ENCODE data around the gene MUC5AC.
"Not testable (repeated sequence)": the region's sequence is repeated elsewhere in the genome, so short reads cannot be mapped to it uniquely, and the experiment has no call there.

MUC5AC gene

DNA sequence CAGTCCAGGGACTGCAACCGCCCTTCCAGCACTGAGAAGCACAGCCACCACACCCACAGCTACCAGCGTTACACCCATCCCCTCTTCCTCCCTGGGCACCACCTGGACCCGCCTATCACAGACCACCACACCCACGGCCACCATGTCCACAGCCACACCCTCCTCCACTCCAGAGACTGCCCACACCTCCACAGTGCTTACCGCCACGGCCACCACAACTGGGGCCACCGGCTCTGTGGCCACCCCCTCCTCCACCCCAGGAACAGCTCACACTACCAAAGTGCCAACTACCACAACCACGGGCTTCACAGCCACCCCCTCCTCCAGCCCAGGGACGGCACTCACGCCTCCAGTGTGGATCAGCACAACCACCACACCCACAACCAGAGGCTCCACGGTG is 85.0 kb downstream of the MUC5AC start:
- H3K4me3 Mint-ChIP-seq; intact Hi-C loops (cut with micrococcal nuclease); H3K36me3 Mint-ChIP-seq (ENCODE audit: low read depth); H3K27me3 Mint-ChIP-seq; H3K27ac Mint-ChIP-seq; H3K4me1 Mint-ChIP-seq (ENCODE audit: low read depth): not testable (repeated sequence)
- peaks cover 39% of the 10 kb centered on the region for H3K9me3 Mint-ChIP-seq

DNA sequence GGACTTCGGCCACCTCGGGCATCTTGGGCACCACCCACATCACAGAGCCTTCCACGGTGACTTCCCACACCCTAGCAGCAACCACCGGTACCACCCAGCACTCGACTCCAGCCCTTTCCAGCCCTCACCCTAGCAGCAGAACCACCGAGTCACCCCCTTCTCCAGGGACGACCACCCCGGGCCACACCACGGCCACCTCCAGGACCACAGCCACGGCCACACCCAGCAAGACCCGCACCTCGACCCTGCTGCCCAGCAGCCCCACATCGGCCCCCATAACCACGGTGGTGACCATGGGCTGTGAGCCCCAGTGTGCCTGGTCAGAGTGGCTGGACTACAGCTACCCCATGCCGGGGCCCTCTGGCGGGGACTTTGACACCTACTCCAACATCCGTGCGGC is 85.8 kb downstream of the MUC5AC start:
- H3K9me3 Mint-ChIP-seq: peaks cover 45% of the 10 kb centered on the region
- H3K36me3 Mint-ChIP-seq (ENCODE audit: low read depth); H3K4me3 Mint-ChIP-seq; H3K27ac Mint-ChIP-seq; H3K4me1 Mint-ChIP-seq (ENCODE audit: low read depth); H3K27me3 Mint-ChIP-seq; intact Hi-C loops (cut with micrococcal nuclease): not testable (repeated sequence)

DNA sequence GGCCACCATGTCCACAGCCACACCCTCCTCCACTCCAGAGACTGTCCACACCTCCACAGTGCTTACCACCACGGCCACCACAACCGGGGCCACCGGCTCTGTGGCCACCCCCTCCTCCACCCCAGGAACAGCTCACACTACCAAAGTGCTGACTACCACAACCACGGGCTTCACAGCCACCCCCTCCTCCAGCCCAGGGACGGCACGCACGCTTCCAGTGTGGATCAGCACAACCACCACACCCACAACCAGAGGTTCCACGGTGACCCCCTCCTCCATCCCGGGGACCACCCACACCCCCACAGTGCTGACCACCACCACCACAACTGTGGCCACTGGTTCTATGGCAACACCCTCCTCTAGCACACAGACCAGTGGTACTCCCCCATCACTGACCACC is 86.8 kb downstream of the MUC5AC start:
- H3K27me3 Mint-ChIP-seq; H3K4me3 Mint-ChIP-seq; H3K4me1 Mint-ChIP-seq (ENCODE audit: low read depth); intact Hi-C loops (cut with micrococcal nuclease); H3K27ac Mint-ChIP-seq; H3K36me3 Mint-ChIP-seq (ENCODE audit: low read depth): not testable (repeated sequence)
- peaks cover 50% of the 10 kb centered on the region for H3K9me3 Mint-ChIP-seq

DNA sequence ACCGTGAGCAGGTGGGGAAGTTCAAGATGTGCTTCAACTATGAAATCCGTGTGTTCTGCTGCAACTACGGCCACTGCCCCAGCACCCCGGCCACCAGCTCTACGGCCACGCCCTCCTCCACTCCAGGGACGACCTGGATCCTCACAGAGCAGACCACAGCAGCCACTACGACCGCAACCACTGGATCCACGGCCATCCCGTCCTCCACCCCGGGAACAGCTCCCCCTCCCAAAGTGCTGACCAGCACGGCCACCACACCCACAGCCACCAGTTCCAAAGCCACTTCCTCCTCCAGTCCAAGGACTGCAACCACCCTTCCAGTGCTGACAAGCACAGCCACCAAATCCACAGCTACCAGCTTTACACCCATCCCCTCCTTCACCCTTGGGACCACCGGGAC is 88.0 kb downstream of the MUC5AC start:
- H3K27ac Mint-ChIP-seq; intact Hi-C loops (cut with micrococcal nuclease); H3K36me3 Mint-ChIP-seq (ENCODE audit: low read depth); H3K4me1 Mint-ChIP-seq (ENCODE audit: low read depth); H3K27me3 Mint-ChIP-seq; H3K4me3 Mint-ChIP-seq: not testable (repeated sequence)
- H3K9me3 Mint-ChIP-seq: peaks cover 61% of the 10 kb centered on the region

DNA sequence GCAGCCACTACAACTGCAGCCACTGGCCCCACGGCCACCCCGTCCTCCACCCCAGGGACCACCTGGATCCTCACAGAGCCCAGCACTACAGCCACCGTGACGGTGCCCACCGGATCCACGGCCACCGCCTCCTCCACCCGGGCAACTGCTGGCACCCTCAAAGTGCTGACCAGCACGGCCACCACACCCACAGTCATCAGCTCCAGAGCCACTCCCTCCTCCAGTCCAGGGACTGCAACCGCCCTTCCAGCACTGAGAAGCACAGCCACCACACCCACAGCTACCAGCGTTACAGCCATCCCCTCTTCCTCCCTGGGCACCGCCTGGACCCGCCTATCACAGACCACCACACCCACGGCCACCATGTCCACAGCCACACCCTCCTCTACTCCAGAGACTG is 88.5 kb downstream of the MUC5AC start:
- H3K4me3 Mint-ChIP-seq; H3K4me1 Mint-ChIP-seq (ENCODE audit: low read depth); H3K27me3 Mint-ChIP-seq; H3K36me3 Mint-ChIP-seq (ENCODE audit: low read depth); intact Hi-C loops (cut with micrococcal nuclease); H3K27ac Mint-ChIP-seq: not testable (repeated sequence)
- peaks cover 67% of the 10 kb centered on the region for H3K9me3 Mint-ChIP-seq

DNA sequence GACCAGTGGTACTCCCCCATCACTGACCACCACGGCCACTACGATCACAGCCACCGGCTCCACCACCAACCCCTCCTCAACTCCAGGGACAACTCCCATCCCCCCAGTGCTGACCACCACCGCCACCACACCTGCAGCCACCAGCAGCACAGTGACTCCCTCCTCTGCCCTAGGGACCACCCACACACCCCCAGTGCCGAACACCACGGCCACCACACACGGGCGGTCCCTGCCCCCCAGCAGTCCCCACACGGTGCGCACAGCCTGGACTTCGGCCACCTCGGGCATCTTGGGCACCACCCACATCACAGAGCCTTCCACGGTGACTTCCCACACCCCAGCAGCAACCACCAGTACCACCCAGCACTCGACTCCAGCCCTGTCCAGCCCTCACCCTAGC is 89.3 kb downstream of the MUC5AC start:
- H3K36me3 Mint-ChIP-seq (ENCODE audit: low read depth); H3K27ac Mint-ChIP-seq; H3K4me3 Mint-ChIP-seq; H3K27me3 Mint-ChIP-seq; H3K4me1 Mint-ChIP-seq (ENCODE audit: low read depth); intact Hi-C loops (cut with micrococcal nuclease): not testable (repeated sequence)
- H3K9me3 Mint-ChIP-seq: peaks cover 67% of the 10 kb centered on the region

DNA sequence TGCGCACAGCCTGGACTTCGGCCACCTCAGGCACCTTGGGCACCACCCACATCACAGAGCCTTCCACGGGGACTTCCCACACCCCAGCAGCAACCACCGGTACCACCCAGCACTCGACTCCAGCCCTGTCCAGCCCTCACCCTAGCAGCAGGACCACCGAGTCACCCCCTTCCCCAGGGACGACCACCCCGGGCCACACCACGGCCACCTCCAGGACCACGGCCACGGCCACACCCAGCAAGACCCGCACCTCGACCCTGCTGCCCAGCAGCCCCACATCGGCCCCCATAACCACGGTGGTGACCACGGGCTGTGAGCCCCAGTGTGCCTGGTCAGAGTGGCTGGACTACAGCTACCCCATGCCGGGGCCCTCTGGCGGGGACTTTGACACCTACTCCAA is 91.2 kb downstream of the MUC5AC start:
- H3K9me3 Mint-ChIP-seq: peaks cover 60% of the 10 kb centered on the region
- H3K4me1 Mint-ChIP-seq (ENCODE audit: low read depth); H3K36me3 Mint-ChIP-seq (ENCODE audit: low read depth); H3K27me3 Mint-ChIP-seq; H3K27ac Mint-ChIP-seq; intact Hi-C loops (cut with micrococcal nuclease); H3K4me3 Mint-ChIP-seq: not testable (repeated sequence)

DNA sequence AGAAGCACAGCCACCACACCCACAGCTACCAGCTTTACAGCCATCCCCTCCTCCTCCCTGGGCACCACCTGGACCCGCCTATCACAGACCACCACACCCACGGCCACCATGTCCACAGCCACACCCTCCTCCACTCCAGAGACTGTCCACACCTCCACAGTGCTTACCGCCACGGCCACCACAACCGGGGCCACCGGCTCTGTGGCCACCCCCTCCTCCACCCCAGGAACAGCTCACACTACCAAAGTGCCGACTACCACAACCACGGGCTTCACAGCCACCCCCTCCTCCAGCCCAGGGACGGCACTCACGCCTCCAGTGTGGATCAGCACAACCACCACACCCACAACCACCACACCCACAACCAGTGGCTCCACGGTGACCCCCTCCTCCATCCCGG is 92.7 kb downstream of the MUC5AC start:
- H3K27me3 Mint-ChIP-seq; intact Hi-C loops (cut with micrococcal nuclease); H3K36me3 Mint-ChIP-seq (ENCODE audit: low read depth); H3K4me1 Mint-ChIP-seq (ENCODE audit: low read depth); H3K27ac Mint-ChIP-seq; H3K4me3 Mint-ChIP-seq: not testable (repeated sequence)
- H3K9me3 Mint-ChIP-seq: peaks cover 60% of the 10 kb centered on the region

All from dendritic cell treated with granulocyte-macrophage colony-stimulating factor and Interleukin-4, amounts not matched to agents 40 ng/mL and 50 ng/mL, for 4 days (primary cell).